Measurements from ENCODE around the gene GMPS. TPM values are rescaled to one million over a fixed set of nuclear protein-coding genes. Genes with fewer than 3 reads are reported as not detected.
"Not testable (repeated sequence)": the region's sequence is repeated elsewhere in the genome, so short reads cannot be mapped to it uniquely, and the experiment has no call there.

GMPS gene
- 109 TPM for polyA plus RNA-seq (2013, experiment 1 of 2)
- polyA plus RNA-seq (2013, experiment 2 of 2), result 127 TPM

DNA sequence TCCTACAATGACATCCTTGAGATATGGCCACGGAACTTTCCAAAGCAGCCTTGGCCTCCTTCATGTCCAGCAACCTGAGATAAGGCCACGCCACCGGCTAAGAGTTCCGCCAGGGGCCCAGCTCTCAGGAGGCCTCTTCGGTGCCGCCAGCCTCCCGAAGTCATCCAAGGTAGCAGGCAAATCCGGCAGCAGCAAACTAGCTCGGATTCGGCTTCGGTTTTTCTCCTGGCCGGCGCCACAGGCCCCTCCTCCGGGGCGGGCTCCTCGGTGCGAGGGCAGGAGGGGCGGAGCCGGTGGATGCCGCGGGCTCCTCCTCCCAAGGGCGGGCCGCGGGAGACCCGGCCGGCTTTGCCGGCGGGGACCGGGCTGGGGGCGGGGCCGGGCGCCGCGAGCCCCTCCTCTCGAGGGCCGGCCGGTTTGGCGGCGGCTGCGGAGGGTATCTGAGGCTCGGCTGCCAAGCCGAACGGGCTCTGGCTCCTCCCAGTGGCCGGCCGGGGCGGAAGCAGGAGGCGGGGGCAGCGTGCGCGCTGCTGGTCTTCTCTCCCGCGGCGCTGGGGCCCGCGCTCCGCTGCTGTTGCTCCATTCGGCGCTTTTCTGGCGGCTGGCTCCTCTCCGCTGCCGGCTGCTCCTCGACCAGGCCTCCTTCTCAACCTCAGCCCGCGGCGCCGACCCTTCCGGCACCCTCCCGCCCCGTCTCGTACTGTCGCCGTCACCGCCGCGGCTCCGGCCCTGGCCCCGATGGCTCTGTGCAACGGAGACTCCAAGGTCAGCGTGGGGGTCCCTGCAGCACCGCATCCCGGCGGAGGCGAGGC is at the start of gene GMPS:
TSS of gene GMPS (plus strand) at position 518 of the 812 bp plus-strand sequence. CDS start at position 739, 221 bp downstream.
- peaks cover 19% of the 10 kb centered on the region for H3K4me1 ChIP-seq (ENCODE audit: insufficient read depth, low read length)

DNA sequence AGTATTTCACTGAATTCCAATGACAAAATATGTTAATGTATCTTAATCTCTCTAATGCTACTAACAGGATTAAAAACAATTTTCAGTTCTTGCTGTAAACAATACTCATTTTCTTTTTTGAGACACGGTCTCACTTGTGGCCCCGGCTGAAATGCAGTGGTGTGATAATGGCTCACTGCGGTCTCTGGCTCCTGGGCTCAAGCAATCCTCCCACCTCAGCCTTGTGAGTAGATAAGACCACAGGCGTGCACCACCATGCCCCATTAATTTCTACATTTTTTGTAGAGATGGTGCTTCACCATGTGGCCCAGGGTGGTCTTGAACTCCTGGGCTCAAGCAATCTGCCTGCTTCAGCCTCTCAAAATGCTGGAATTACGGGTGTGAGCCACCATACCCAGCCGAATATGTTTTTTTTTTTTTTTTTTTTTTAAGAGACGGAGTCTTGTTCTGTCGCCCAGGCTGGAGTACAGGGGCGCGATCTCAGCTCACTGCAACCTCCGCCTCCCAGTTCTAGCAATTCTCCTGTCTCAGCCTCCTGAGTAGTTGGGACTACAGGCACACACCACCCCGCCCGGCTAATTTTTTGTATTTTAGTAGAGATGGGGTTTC is 41.9 kb upstream of the GMPS start:
- 95% methylated on average over 13 of the region's 13 CpGs for WGBS
- not testable (repeated sequence) for H3K4me3 ChIP-seq (ENCODE audit: low read length); H3K4me1 ChIP-seq (ENCODE audit: insufficient read depth, low read length); H3K27me3 ChIP-seq (ENCODE audit: insufficient read depth, low read length); H3K27ac ChIP-seq (ENCODE audit: low read depth, low read length); H3K9ac ChIP-seq (ENCODE audit: low read depth, low read length); H3K9me3 ChIP-seq (ENCODE audit: insufficient read depth, low read depth, low read length)
- H3K36me3 ChIP-seq (ENCODE audit: insufficient read depth, low read length), result peaks cover 30% of the 10 kb centered on the region

More for the DNA sequence above, at the start of gene GMPS:
- peak within 1 kb of the TSS; percentile 99 for H3K9ac ChIP-seq (ENCODE audit: low read depth, low read length)
- H3K27ac ChIP-seq (ENCODE audit: low read depth, low read length), result peak within 1 kb of the TSS; percentile 96
- H3K27me3 ChIP-seq (ENCODE audit: insufficient read depth, low read length), result no peaks in the 10 kb centered on the region
- no peaks in the 10 kb centered on the region for H3K36me3 ChIP-seq (ENCODE audit: insufficient read depth, low read length)
- peak within 1 kb of the TSS; percentile 75 for H3K4me3 ChIP-seq (ENCODE audit: low read length)
- under 1% methylated on average over 83 of the region's 83 CpGs for WGBS
- H3K9me3 ChIP-seq (ENCODE audit: insufficient read depth, low read depth, low read length), result no peaks in the 10 kb centered on the region

DNA sequence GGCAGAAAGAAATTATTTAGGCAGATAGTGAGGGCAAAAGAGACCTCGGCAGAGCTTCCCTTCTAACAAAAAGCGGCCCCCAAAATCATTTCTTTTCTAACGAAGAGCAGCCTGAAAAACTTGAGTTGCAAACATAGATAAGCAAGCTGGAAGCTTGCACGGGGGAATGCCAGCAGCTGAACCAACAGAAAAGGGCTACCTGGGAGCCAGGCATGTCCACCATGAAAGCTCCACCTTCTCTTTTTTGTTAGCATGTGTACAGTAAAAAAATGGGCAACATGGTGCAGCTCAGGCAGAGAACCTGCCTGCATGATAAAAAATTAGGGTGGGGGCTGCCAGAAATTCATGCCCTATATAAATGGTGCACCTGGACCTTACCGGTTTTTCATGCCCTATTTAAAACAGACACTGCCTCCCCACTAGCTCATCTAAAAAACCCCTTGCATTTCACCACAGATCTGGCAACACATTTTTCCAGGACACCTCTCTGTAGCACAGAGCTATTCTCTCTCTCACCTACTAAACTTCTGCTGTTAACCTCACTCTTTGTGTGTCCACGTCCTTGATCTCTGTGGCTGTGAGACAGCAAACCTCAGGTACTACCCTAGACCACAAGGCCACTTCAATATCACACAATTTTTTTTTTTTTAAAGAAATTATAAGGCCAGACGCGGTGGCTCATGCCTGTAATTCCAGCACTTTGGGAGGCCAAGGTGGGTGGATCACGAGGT is 34.9 kb upstream of the GMPS start:
- Histone ChIP-seq H3K27me3 (ENCODE audit: insufficient read depth, low read length) (no peaks in the 10 kb centered on the region), H3K4me3 (ENCODE audit: low read length) (no peak overlapping the region), H3K9me3 (ENCODE audit: insufficient read depth, low read depth, low read length) (no peaks in the 10 kb centered on the region), H3K27ac (ENCODE audit: low read depth, low read length) (no peak overlapping the region), H3K9ac (ENCODE audit: low read depth, low read length) (no peak overlapping the region), H3K4me1 (ENCODE audit: insufficient read depth, low read length) (no peaks in the 10 kb centered on the region), H3K36me3 (ENCODE audit: insufficient read depth, low read length) (peaks cover 19% of the 10 kb centered on the region; the same call in 1 of the 2 replicates)
- WGBS, result 88% methylated on average over 9 of the region's 9 CpGs

DNA sequence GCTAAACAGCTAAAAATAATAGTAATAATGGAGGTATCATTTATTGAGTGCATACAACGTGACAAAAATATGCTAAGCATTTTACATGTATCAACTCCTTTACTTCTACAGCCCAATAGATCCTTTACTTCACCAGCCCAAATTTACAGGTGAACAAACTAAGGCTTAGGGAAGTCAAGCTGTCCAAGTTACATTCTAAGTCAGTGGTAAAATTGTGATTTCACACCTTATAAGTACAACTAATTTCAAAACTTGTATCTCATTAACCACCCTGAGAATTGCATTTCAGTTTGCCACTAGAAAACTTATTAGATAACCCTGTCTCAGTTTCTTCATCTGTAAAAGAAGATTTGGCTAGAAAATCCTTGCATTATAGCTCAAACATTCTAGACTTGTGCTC is 26.9 kb upstream of the GMPS start:
- Histone ChIP-seq H3K36me3 (ENCODE audit: insufficient read depth, low read length) (peaks cover 1% of the 10 kb centered on the region; the same call in 1 of the 2 replicates), H3K4me1 (ENCODE audit: insufficient read depth, low read length) (no peaks in the 10 kb centered on the region), H3K9ac (ENCODE audit: low read depth, low read length) (no peak overlapping the region), H3K9me3 (ENCODE audit: insufficient read depth, low read depth, low read length) (no peaks in the 10 kb centered on the region), H3K27me3 (ENCODE audit: insufficient read depth, low read length) (no peaks in the 10 kb centered on the region), H3K27ac (ENCODE audit: low read depth, low read length) (no peak overlapping the region), H3K4me3 (ENCODE audit: low read length) (no peak overlapping the region)
- 67% methylated on average over 1 of the region's 1 CpG for WGBS

DNA sequence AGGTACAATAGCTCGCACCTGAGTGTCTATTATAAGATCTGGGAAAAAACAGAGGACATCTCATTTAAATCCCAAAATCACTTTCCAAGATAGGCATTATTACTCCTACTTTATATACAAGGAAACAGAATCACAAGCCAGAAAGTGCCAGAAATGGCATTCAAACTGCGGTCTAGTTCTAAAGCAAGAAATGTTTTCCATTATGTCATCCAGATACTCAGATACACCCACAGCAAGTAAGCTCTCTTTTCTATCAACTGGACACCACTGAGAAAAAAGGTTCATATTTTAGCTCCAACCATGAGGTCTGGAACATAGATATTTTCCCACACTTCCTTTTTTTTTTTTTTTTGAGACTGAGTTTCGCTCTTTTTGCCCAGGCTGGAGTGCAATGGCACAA is 24.3 kb upstream of the GMPS start:
- no peaks in the 10 kb centered on the region for H3K4me1 ChIP-seq (ENCODE audit: insufficient read depth, low read length)
- over 99% methylated on average over 2 of the region's 3 CpGs for WGBS
- peaks cover 6% of the 10 kb centered on the region; the same call in 1 of the 2 replicates for H3K36me3 ChIP-seq (ENCODE audit: insufficient read depth, low read length)
- H3K4me3 ChIP-seq (ENCODE audit: low read length), result no peak overlapping the region
- H3K27me3 ChIP-seq (ENCODE audit: insufficient read depth, low read length), result no peaks in the 10 kb centered on the region
- no peak overlapping the region for H3K9ac ChIP-seq (ENCODE audit: low read depth, low read length)
- H3K9me3 ChIP-seq (ENCODE audit: insufficient read depth, low read depth, low read length), result no peaks in the 10 kb centered on the region
- no peak overlapping the region for H3K27ac ChIP-seq (ENCODE audit: low read depth, low read length)

- H3K9me3 ChIP-seq (ENCODE audit: insufficient read depth, low read depth, low read length), result no peaks in the 10 kb centered on the region
- peaks cover 6% of the 10 kb centered on the region; the same call in 1 of the 2 replicates for H3K36me3 ChIP-seq (ENCODE audit: insufficient read depth, low read length)
- H3K9ac ChIP-seq (ENCODE audit: low read depth, low read length), result no peak overlapping the region
- H3K4me1 ChIP-seq (ENCODE audit: insufficient read depth, low read length), result peaks cover 11% of the 10 kb centered on the region; the same call in 1 of the 2 replicates
- H3K4me3 ChIP-seq (ENCODE audit: low read length), result no peak overlapping the region
- no peak overlapping the region for H3K27ac ChIP-seq (ENCODE audit: low read depth, low read length)
- WGBS, result 94% methylated on average over 3 of the region's 3 CpGs
- no peaks in the 10 kb centered on the region for H3K27me3 ChIP-seq (ENCODE audit: insufficient read depth, low read length)
Measured at GRCh38 chr3:155847993-155848392, 22.5 kb upstream of the GMPS start.

- not testable (repeated sequence) for H3K9ac ChIP-seq (ENCODE audit: low read depth, low read length); H3K27ac ChIP-seq (ENCODE audit: low read depth, low read length); H3K9me3 ChIP-seq (ENCODE audit: insufficient read depth, low read depth, low read length); H3K4me3 ChIP-seq (ENCODE audit: low read length); H3K36me3 ChIP-seq (ENCODE audit: insufficient read depth, low read length); H3K27me3 ChIP-seq (ENCODE audit: insufficient read depth, low read length)
- H3K4me1 ChIP-seq (ENCODE audit: insufficient read depth, low read length), result peaks cover 12% of the 10 kb centered on the region; the same call in 1 of the 2 replicates
- WGBS, result 96% methylated on average over 3 of the region's 3 CpGs
Measured at GRCh38 chr3:155849404-155849803, 21.0 kb upstream of the GMPS start.

DNA sequence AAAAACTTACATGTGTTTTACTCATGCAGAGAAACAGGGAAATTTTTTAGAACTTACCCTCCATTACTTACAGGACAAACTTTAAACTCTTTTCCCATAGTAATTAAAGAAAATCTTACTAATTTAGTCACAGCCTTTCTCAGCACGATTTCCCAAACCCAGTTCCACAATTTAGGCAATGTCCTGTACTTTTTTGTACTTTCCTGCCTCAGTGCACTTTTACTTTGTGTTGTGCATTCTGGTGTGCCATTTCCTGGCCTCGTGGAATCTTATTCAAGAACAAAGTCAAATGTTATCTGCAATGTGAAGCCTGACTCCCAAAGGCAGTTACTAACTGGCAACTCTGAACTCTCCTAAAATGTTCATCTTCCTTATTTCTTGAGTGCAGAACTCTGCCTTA is 18.1 kb upstream of the GMPS start:
- Histone ChIP-seq H3K9ac (ENCODE audit: low read depth, low read length) (peak overlapping the region; percentile 73; the same call in 1 of the 2 replicates), H3K27me3 (ENCODE audit: insufficient read depth, low read length) (no peaks in the 10 kb centered on the region), H3K4me1 (ENCODE audit: insufficient read depth, low read length) (peaks cover 12% of the 10 kb centered on the region; the same call in 1 of the 2 replicates), H3K4me3 (ENCODE audit: low read length) (peak overlapping the region; percentile 80), H3K27ac (ENCODE audit: low read depth, low read length) (no peak overlapping the region), H3K9me3 (ENCODE audit: insufficient read depth, low read depth, low read length) (no peaks in the 10 kb centered on the region), H3K36me3 (ENCODE audit: insufficient read depth, low read length) (peaks cover 6% of the 10 kb centered on the region; the same call in 1 of the 2 replicates)
- 64% methylated on average over 2 of the region's 2 CpGs for WGBS

DNA sequence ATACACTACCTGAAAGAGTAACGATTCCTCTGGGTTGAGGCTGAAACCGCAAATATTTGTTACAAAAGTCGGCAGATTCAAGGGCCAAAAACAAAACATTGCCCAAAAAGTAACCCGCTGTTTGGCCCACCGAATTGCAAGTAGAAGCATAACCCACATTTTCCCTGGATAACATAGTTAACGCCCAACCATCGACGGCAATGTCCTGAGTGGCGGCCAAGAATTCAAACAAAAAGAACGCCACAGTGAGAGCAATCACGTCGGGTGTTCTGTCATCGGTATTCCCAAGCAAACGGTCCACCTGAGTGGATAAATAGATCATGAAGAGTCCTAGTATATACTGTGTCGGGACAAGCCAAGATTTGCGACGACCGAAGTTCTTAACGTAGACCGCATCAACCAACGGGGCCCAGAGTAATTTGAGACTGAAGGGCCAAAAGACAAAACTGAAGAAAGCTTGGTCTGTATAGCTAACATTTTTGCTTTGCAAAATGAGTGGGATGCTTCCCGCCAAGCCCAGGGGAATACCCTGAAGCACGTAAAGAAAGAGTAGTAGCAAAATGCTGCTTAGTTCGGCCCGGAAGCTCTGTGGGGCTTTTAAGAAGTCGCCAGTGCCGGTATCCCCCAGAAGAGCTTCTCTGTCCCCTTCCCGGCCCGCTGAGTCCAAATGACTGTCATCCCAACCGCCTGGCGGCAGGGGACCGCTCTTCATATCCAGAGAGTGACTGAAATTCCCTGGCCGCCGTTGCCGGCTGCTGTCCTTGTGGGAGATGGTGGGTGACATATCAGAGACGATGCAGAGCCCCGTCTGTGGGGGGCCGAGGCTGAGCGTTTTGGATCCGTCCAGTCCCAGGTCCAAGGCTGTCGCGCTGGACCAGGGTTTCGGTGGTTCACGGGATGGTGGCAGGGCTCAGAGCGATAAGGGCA is 17.0 kb upstream of the GMPS start:
- Histone ChIP-seq H3K27ac (ENCODE audit: low read depth, low read length) (peak overlapping the region; percentile 22), H3K9ac (ENCODE audit: low read depth, low read length) (peak overlapping the region; percentile 73), H3K4me1 (ENCODE audit: insufficient read depth, low read length) (peaks cover 12% of the 10 kb centered on the region; the same call in 1 of the 2 replicates), H3K9me3 (ENCODE audit: insufficient read depth, low read depth, low read length) (no peaks in the 10 kb centered on the region), H3K27me3 (ENCODE audit: insufficient read depth, low read length) (no peaks in the 10 kb centered on the region), H3K36me3 (ENCODE audit: insufficient read depth, low read length) (peaks cover 5% of the 10 kb centered on the region; the same call in 1 of the 2 replicates), H3K4me3 (ENCODE audit: low read length) (peak overlapping the region; percentile 80)
- WGBS, result 2% methylated on average over 45 of the region's 45 CpGs
